ENCODE measurements around the gene IFNA4.
A peak's percentile ranks its signal among the peaks of the same experiment; 100 is the strongest.

Gene IFNA4

GRCh38 chr9:21153336-21154017 lies 33.9 kb downstream of the IFNA4 start:
- H2AFZ ChIP-seq (ENCODE audit: low read length), result 0 out of 2 replicates have a peak overlapping the region, but pooled peaks have one; percentile 38

GRCh38 chr9:21144603-21145002 lies 42.8 kb downstream of the IFNA4 start:
- H3K79me2 ChIP-seq (ENCODE audit: low read length), result no peaks in the 10 kb centered on the region
- TF ChIP-seq EZH2 (optimal IDR thresholded peaks at IDR 0.05; ENCODE audit: low read depth, low read length) (no peak), EZH2phosphoT487 (IDR thresholded peaks at IDR 0.05; ENCODE audit: low read length) (no peak), CTCF (IDR thresholded peaks at IDR 0.05; ENCODE audit: low read length) (no peak)
- H3K9ac ChIP-seq (ENCODE audit: low read length), result no peak overlapping the region
- peak overlapping the region; percentile 19; the same call in 1 of the 2 replicates for H3K4me2 ChIP-seq (ENCODE audit: low read depth, low read length)
- no peaks in the 10 kb centered on the region for H3K36me3 ChIP-seq (replicated peaks; ENCODE audit: insufficient read depth, low read length)
- H2AFZ ChIP-seq (ENCODE audit: low read length), result no peak overlapping the region
- no peak overlapping the region; the same call in 1 of the 2 replicates for H3K27ac ChIP-seq (ENCODE audit: low read length)
- no peaks in the 10 kb centered on the region for H3K9me2 ChIP-seq (replicated peaks; ENCODE audit: insufficient read depth, low read length)
- no peaks in the 10 kb centered on the region for H3K27me3 ChIP-seq (replicated peaks; ENCODE audit: insufficient read depth, low read length)
- no peaks in the 10 kb centered on the region for H3F3A ChIP-seq (ENCODE audit: insufficient read depth, low read length)
- H3K4me1 ChIP-seq (ENCODE audit: low read length), result peaks cover 17% of the 10 kb centered on the region; the same call in 1 of the 2 replicates
- H3K9me3 ChIP-seq (replicated peaks; ENCODE audit: insufficient read depth, low read length), result no peaks in the 10 kb centered on the region
- H3K4me3 ChIP-seq (ENCODE audit: low read length), result no peak overlapping the region
- peak; percentile 41 for DNase-seq
- H4K20me1 ChIP-seq (ENCODE audit: insufficient read depth, low read length), result no peaks in the 10 kb centered on the region

More at GRCh38 chr9:21153336-21154017, 33.9 kb downstream of the IFNA4 start:
- Histone ChIP-seq H3K27me3 (replicated peaks; ENCODE audit: insufficient read depth, low read length) (no peaks in the 10 kb centered on the region), H3F3A (ENCODE audit: insufficient read depth, low read length) (no peaks in the 10 kb centered on the region), H3K79me2 (ENCODE audit: low read length) (no peaks in the 10 kb centered on the region), H3K9me2 (replicated peaks; ENCODE audit: insufficient read depth, low read length) (no peaks in the 10 kb centered on the region), H3K4me2 (ENCODE audit: low read depth, low read length) (no peak overlapping the region), H3K9ac (ENCODE audit: low read length) (no peak overlapping the region), H3K36me3 (replicated peaks; ENCODE audit: insufficient read depth, low read length) (no peaks in the 10 kb centered on the region), H3K4me1 (ENCODE audit: low read length) (no peaks in the 10 kb centered on the region), H3K4me3 (ENCODE audit: low read length) (no peak overlapping the region), H3K9me3 (replicated peaks; ENCODE audit: insufficient read depth, low read length) (no peaks in the 10 kb centered on the region), H4K20me1 (ENCODE audit: insufficient read depth, low read length) (no peaks in the 10 kb centered on the region), H3K27ac (ENCODE audit: low read length) (no peak overlapping the region)
- no peak for TF ChIP-seq EZH2 (optimal IDR thresholded peaks at IDR 0.05; ENCODE audit: low read depth, low read length)
- no peak for TF ChIP-seq EZH2phosphoT487 (IDR thresholded peaks at IDR 0.05; ENCODE audit: low read length)
- TF ChIP-seq CTCF (IDR thresholded peaks at IDR 0.05; ENCODE audit: low read length), result no peak
- no peak for DNase-seq

- Histone ChIP-seq H3K9me3 (replicated peaks; ENCODE audit: insufficient read depth, low read length) (no peaks in the 10 kb centered on the region), H3K27ac (ENCODE audit: low read length) (no peak within 1 kb of the TSS), H3K9ac (ENCODE audit: low read length) (no peak within 1 kb of the TSS), H3K4me2 (ENCODE audit: low read depth, low read length) (peak within 1 kb of the TSS; percentile 41; the same call in 1 of the 2 replicates), H3K4me3 (ENCODE audit: low read length) (no peak within 1 kb of the TSS), H3K79me2 (ENCODE audit: low read length) (no peaks in the 10 kb centered on the region), H3K9me2 (replicated peaks; ENCODE audit: insufficient read depth, low read length) (no peaks in the 10 kb centered on the region), H3F3A (ENCODE audit: insufficient read depth, low read length) (no peaks in the 10 kb centered on the region), H2AFZ (ENCODE audit: low read length) (no peak within 1 kb of the TSS), H3K4me1 (ENCODE audit: low read length) (peaks cover 17% of the 10 kb centered on the region; the same call in 1 of the 2 replicates), H3K27me3 (replicated peaks; ENCODE audit: insufficient read depth, low read length) (no peaks in the 10 kb centered on the region), H4K20me1 (ENCODE audit: insufficient read depth, low read length) (no peaks in the 10 kb centered on the region), H3K36me3 (replicated peaks; ENCODE audit: insufficient read depth, low read length) (no peaks in the 10 kb centered on the region)
- peak; percentile 24 for DNase-seq
- no peak for TF ChIP-seq EZH2 (optimal IDR thresholded peaks at IDR 0.05; ENCODE audit: low read depth, low read length)
- no peak for TF ChIP-seq CTCF (IDR thresholded peaks at IDR 0.05; ENCODE audit: low read length)
- TF ChIP-seq EZH2phosphoT487 (IDR thresholded peaks at IDR 0.05; ENCODE audit: low read length), result no peak
Measured at GRCh38 chr9:21141427-21141882, 45.9 kb downstream of the IFNA4 start, which contains the start of gene IFNW1. Gene IFNW1, minus strand, starts transcription at chr9:21141832. Its CDS starts 262 bp downstream, at chr9:21141570.
